IMR-90 (cell line): ENCODE measurements around the gene CDKAL1.
"Not testable (repeated sequence)": the region's sequence is repeated elsewhere in the genome, so short reads cannot be mapped to it uniquely, and the experiment has no call there.

Experiments
- BHLHE40 ChIP-seq: fragments of 150-350 bp; IDR thresholded peaks from 2 replicates; pipeline ENCODE4 v1.6.1; 2016; ENCODE audit warnings: mild to moderate bottlenecking, low read depth, low read length
- CEBPB ChIP-seq: IDR thresholded peaks from 2 replicates; pipeline ENCODE4 v1.6.1; 2012; ENCODE audit warnings: low read depth, low read length, improper control_type of control experiment
- CHD1 ChIP-seq: IDR thresholded peaks from 2 replicates; pipeline ENCODE4 v1.6.1; 2012; ENCODE audit warnings: low read depth, low read length, improper control_type of control experiment
- CTCF ChIP-seq: conservative IDR thresholded peaks from 2 replicates; pipeline ENCODE4 v1.5.1; 2012; ENCODE audit warnings: mild to moderate bottlenecking, low read depth, low read length, improper control_type of control experiment
- FOS ChIP-seq: fragments of 150-350 bp; IDR thresholded peaks from 2 replicates; pipeline ENCODE4 v1.6.1; 2016; ENCODE audit warnings: low read depth, low read length
- MAFK ChIP-seq: IDR thresholded peaks from 2 replicates; pipeline ENCODE4 v1.6.1; 2012; ENCODE audit warnings: low read depth, low read length, improper control_type of control experiment
- MAZ ChIP-seq: IDR thresholded peaks from 2 replicates; pipeline ENCODE4 v1.6.1; 2012; ENCODE audit warnings: low read depth, mild to moderate bottlenecking, low read length, improper control_type of control experiment, moderate library complexity, borderline replicate concordance
- MXI1 ChIP-seq: IDR thresholded peaks from 2 replicates; pipeline ENCODE4 v1.6.1; 2012; ENCODE audit warnings: low read depth, mild to moderate bottlenecking, low read length, moderate library complexity, borderline replicate concordance
- NFE2L2 ChIP-seq: fragments of 150-350 bp; IDR thresholded peaks from 2 replicates; pipeline ENCODE4 v1.6.1; 2016; ENCODE audit warnings: low read depth, mild to moderate bottlenecking, low read length
- POLR2A ChIP-seq: IDR thresholded peaks from 2 replicates; pipeline ENCODE4 v1.6.1; 2012; ENCODE audit warnings: mild to moderate bottlenecking, low read depth, low read length
- RCOR1 ChIP-seq: IDR thresholded peaks from 2 replicates; pipeline ENCODE4 v1.6.1; 2012; ENCODE audit warnings: mild to moderate bottlenecking, low read length, improper control_type of control experiment; ENCODE audit not compliant: insufficient replicate concordance

- not testable (repeated sequence) for TF ChIP-seq CHD1, POLR2A, CTCF, RCOR1, NFE2L2, CEBPB, FOS, MAZ, MXI1, BHLHE40, MAFK
Observed at GRCh38 chr6:20617537-20617936, 83.3 kb downstream of the CDKAL1 start.
